SH-SY5Y (cell line): ENCODE measurements around the gene TSC22D3.

ENCODE experiments used
- GATA2 ChIP-seq: IDR thresholded peaks from 2 replicates; pipeline ENCODE4 v1.6.1; 2011; ENCODE audit warnings: mild to moderate bottlenecking, low read depth, low read length
- GATA3 ChIP-seq: IDR thresholded peaks from 2 replicates; pipeline ENCODE4 v1.6.1; 2011; ENCODE audit warnings: low read depth, mild to moderate bottlenecking, low read length, moderate library complexity

The TSC22D3 gene

DNA sequence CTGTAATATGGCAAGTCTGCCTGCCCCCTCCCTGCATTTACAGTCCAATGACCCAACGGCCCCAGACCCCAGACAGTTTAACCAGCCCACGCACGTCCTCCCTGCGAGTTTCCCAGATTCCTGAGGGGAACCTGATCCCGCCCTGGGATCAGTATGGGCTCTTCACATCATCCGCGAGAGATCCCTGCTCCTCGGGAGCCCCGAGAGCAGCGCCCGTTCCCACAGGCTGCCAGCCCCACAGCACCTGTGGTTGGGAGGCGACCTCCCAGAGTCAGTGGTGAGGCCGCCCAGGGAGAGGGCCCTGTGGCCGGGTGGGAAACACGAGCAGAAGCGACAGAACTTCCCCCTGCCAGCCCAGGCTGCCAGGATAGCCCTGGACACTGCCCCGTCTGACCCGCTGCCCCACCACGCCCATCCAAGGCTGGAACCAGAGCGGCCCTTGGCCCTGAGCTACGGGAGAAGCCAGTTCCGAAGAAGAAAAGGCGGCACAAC lies 32.8 kb downstream of the TSC22D3 start:
- TF ChIP-seq GATA3 = no peak
- no peak for TF ChIP-seq GATA2

DNA sequence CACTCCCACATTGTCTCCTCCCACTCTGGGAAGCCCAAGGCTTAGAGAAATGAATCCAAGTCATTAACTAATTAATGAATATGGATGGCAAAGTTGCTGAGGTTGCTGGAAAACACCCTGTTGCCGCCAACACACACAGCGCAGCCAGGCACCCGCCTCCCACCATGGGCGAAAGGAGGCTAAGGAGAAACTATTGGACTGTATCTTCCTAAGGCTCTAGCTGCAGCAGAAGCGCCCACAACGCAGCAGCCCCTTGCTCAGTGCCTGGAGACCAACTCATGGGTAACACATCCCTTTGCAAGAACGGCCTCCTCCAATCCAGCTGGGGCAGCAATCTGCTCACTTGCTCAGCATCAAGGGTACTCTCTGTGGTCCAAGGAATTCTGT lies 34.2 kb downstream of the TSC22D3 start:
- TF ChIP-seq GATA3 (no peak), GATA2 (no peak)

DNA sequence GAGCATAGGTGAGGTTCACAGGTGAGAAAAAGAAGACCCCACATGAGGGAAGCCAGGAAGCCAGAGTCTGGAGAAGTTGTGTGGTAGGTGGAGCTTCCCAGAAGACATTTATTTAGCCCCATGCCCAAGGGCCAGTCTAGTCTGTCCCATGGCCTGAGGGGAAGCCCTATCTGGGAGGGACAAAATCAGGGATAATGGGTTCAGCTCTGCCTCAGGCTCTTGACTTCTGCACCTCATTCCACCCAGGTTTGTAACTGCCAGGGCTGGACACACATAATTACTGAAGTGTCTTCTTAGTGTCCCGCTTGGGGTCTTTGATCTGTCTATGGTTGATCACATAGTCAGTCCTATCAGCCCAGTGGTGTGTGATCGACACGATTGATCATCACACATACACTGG lies 36.0 kb downstream of the TSC22D3 start:
- no peak for TF ChIP-seq GATA2
- TF ChIP-seq GATA3 = no peak

DNA sequence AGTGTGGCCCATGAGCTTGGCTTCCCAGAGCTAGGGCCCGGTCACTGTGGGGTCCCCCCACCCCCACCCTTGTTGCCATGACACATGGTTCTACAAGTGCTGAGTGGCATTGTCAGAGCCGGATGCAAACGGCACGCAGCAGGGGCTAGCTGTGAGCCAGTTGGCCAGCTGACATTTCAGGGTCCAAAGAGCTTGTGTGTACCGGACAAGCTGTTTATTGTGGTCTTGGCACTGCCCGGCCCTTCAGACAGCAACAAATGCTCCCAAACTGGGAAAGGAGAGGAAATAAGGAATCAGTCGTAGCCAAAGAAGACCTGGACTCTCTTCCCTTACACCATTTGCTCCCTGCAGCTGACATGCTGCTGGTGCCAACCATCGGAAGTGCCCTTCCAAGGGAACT lies 36.8 kb downstream of the TSC22D3 start:
- no peak for TF ChIP-seq GATA3
- TF ChIP-seq GATA2 = no peak

DNA sequence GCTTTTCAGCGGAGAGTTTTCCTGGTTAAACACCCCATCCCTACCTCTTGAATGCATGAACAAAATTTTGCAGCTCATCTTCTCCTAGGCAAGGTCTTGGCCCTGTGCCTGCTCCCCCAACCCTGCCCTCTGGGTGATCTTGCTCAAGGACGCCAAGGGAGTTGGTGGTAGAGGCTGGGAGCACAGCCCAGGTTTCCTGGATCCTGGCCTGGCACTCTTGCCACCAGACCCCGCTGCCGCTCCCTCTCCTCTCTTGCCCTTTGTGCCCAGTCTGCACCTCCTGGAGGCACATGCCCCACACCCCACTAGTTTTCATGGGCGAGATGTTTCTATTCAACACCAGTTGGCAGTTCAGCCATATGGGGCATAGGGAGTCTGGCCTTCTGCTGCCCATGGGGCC lies 37.3 kb downstream of the TSC22D3 start:
- TF ChIP-seq GATA2 = no peak
- TF ChIP-seq GATA3 = no peak

DNA sequence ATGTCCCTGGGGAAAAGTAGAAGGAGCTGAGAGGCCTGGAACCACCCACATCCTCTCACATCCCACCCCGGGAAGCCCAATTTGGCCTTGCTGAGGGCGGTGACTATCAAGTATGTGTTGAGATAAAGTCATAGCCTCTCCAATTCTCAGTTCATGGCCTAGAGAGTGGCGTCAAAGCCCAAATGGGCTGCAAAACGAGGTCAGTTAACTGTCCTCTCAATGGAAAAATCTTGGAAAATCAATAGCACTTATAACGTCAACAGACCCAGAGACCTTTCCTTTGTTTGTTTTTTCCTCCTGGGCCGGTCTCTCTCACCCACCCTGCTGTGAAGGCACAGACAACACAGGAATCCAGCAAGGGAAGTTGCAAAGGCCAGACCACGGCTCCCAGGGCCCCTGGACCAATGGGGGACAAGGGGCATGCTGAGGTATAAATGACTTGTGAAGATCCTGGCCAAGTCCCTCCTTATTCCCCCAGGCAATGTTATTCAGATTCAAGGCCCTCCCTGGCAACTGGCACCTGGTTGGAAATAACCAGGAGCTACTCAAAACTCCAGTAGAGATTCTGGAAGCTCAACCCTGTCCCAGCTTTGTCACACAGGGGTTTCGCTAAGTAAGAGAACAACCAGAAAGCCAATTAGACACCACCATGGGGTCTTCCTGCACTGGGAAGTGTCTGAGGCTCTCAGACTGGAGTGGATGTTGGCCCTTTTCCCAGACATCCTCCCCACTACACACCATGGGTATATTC lies 38.6 kb downstream of the TSC22D3 start:
- no peak for TF ChIP-seq GATA2
- no peak for TF ChIP-seq GATA3

DNA sequence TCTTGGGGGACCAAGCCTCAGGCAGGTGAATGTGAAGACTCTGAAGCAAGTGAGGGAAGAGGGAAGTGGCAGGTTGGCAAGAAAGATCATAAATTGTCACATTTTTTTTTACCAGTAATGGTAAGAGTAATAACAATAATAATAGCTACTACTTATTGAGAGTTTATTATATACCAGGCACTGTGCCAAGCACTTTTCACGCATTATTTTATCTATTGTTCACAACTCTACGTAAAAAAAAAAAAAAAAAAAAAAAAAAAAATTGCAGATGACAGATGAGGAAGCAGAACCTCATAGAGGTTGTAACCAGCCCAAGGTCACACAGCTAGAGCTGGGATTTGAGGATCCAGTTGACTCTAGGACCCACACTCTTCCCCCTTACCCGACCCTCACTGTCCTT lies 40.9 kb downstream of the TSC22D3 start:
- TF ChIP-seq GATA3 (no peak), GATA2 (no peak)

DNA sequence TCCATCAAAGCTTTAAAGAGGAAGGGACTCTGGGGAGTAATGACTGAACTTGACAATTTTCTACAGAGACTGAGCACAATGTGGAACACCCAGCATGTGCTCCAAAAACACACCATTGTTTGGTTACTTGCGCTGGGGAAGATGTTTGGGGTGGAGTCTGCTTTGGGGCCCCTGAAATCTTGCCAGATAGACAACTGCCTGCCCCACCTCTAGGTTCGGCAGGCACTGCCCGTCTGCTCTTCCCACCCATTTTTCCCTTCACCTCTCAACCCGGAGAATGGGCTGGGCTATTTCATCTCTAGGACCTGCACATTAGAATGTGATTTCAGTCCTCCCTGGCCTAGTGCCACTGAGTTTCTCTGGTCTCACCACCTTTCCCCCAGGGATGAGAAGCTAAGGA lies 41.9 kb downstream of the TSC22D3 start:
- TF ChIP-seq GATA2 (no peak), GATA3 (no peak)

DNA sequence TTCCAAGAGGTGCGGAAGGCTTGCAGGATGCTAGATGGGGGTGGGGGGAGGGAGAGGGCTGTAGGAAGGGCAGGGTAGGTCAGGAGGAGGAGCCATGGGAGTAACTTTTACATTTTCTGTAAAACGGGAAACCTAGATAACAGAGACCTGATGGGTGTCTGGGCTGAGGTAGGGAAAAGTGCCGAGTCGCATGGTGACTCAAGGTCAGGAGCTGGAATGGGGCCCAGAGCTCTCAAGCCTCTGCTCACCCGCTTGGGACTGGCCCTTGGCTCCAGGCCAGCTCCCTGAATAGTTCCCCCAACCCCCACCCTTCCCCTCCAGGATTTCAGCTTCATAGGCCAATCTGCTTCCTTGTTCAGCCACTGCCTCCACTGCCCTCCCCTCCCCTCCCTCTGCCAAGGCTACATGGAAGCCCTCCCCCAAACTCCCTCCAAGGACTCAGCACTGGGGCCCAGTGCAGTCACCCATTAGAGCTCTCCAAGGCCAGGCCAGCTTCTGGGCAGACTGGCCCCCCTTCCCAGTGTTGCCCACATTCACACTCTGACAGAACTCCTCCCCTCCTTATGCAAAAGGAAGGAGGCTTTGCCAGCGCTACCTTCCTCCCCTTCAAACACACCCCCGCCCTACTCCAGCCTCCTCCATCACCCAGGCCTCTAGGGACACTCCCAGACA lies 43.6 kb downstream of the TSC22D3 start:
- no peak for TF ChIP-seq GATA3
- TF ChIP-seq GATA2 = no peak

DNA sequence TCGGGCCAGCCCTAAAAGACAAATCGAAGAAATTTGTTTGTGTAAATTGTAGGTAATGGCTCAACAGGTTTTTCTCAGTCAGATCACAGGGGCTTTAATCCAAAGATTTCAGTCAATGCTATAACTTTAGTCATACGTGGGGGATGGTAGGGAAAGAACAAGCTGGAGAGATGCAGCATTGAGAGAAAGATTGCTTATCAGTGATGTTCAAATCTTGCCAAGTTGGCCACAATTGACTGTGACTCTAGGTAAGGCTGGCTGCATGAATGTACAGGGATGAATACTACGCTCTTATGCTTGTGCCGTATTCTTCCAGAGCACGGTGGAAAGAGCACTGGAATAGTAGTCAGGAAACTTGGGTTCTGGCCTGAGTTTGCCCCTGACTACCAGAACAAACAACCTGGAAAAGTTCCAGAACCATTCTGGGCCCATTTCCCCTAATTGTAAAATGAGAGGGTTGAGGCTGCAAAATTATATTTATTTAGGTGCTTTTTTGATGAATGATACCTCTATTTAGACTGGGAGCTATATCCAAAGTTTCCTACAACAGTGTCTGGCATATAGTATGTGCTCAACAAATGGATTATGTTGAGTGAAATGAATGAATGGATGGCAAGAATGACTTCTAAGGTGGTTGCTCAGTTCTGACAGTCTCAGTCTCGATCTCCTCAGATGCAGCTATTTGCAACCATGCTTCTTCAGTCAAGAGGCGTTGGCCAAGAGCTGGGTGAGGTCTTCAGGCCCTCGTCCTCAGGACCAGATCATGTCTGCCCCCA lies 44.4 kb downstream of the TSC22D3 start:
- no peak for TF ChIP-seq GATA2
- no peak for TF ChIP-seq GATA3

DNA sequence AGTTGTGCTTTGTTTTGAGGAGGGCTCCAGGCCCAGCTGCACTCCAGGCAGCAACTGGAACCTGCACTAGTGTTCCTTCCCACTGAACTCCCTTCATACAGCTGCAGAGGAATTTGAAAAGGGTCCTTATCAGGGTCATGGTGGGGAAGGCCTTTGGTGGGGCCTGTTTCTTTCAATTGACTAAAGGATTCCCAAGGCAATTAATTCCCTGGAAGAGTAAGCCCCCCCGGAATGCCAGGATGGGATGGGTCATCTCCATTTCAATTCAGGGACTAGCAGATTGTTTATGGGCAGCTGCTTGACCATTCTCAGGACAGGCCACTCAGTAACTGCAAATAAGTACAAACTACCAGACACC lies 45.3 kb downstream of the TSC22D3 start:
- TF ChIP-seq GATA2 (no peak), GATA3 (no peak)

DNA sequence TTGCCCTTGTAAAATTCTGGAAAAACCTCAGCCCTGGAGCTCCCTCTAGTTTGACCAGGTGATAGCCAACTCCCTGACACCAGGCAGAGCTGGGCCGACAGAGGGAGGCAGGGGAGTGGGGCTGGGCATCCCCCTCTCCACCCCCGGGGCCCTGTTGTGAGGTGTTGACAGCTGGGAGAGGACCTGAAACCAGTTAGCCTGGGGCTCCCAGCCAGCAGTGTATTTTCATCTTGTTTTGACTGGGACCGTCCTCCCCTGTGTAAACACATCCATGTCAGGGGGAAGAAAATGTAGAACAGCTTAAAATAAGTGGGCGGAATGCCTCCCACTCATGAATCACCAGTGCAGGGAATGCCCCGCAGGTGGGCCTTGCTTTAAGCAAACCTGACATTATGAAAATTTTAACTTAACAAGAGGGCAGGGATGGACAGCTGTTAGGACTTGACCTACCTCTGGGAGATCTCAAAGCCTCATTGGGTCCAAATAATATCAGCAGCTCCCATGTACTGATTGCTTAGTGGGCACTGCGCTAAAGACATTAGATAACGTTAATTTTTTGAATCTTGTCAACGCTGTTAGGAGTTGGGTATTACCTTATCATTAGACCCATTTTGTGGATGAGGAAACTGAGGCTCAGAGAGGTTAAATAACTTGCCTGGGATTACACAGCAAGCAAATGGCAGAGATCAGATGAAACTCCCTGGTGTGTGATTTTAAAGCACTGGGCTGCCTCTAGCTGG lies 45.9 kb downstream of the TSC22D3 start:
- TF ChIP-seq GATA3 = no peak
- TF ChIP-seq GATA2 = no peak

DNA sequence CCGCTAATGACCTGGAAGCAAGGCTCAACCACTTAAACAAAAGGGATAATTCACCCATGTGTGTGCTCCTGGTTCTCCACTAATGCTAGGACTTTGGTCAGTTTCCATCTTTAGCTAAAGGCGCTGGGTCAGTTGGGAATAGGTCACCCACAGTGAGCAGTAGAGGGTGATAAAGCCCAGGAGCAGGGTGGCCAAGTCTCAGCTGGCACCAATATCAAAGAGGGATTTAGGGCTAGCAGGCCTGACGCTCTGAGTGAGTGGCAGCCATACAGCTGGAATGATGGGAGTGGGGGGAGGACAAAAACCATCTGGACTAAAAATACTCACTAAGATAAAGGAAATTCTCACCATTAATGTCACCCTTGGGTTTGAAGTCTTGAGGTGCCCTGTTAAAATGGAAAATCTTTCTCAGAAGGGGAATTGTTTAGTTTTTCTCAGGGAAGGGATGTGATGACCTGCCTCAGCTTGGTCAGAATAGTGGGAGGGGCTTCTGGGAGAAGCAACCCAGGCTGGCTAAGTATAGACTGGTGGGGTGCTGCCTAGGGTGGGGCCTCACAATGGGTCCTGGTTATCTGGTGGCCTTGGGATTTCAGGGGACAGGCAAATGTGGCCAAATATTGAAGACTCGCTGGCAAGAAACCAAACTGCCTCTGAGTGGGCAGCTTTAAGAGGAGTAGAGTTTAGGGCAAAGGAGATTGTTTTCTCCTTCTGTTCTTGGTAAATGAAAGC lies 47.1 kb downstream of the TSC22D3 start:
- TF ChIP-seq GATA3 (no peak), GATA2 (no peak)

DNA sequence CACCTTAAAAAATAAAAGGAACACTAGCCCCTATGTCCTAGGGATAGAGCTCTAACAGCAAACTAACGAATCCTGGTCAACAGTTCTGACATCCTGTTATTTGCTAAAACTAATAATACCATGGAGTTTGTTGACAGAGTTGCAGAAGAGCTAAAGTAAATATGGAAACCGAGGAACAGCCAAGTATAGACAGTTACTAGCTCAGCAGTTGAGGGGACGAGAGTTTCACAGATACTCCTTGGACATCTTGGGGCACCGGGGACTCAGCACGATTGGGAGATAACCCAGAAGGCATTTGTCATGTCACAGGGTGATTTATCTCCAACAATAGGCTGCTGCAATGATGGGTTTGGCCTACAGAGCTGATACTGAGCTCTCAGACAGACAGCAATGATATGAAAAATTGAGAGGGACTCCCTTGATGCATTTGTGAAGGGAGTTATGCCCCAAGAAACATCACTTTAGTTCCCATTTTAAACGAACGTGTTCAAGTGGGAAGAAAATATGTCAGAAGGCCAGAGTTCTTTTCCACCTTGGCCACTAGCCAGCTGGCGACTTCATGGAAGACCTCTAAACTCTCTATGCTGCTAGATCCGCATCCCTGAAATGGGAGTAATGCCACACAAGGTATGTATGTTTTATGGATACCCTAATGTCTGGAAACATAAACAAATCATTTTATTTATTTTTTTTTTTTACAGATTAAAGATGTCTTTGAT lies 48.6 kb downstream of the TSC22D3 start:
- no peak for TF ChIP-seq GATA2
- TF ChIP-seq GATA3 = no peak
